Hematopoietic multipotent progenitor cell treated with erythropoietin and hydrocortisone succinate and interleukin-3 and kit ligand, for 15 days (in vitro differentiated cells): ENCODE results near the gene NAPB.

ENCODE experiments used
- DNase-seq: peaks from one replicate; pipeline ENCODE4 v3.0.0-alpha.2; 2015; ENCODE audit warnings: low spot score

NAPB gene

GRCh38 chr20:23404196-23404595 lies 17.1 kb downstream of the NAPB start:
- no peak for DNase-seq

DNA sequence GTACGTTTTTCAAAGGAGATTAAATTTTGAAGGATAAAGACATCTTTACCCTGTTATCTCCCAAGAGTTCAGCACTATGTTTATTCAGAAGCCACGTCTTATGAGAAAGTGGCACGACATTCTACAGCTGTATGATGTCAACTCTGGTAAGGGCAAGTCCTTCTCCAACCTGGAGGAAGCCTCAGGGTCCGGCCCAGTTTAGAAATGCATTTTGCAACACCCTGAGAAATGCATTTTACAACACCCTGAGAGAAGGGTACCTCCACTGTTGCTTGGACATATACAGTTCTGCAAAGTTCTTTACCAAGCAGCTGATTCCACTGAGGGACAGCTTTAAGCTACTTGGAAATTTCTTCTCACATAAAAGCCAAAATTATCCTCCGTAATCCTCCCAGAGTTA lies 17.5 kb downstream of the NAPB start:
- no peak for DNase-seq

GRCh38 chr20:23401051-23401450 lies 20.2 kb downstream of the NAPB start:
- DNase-seq = no peak

DNA sequence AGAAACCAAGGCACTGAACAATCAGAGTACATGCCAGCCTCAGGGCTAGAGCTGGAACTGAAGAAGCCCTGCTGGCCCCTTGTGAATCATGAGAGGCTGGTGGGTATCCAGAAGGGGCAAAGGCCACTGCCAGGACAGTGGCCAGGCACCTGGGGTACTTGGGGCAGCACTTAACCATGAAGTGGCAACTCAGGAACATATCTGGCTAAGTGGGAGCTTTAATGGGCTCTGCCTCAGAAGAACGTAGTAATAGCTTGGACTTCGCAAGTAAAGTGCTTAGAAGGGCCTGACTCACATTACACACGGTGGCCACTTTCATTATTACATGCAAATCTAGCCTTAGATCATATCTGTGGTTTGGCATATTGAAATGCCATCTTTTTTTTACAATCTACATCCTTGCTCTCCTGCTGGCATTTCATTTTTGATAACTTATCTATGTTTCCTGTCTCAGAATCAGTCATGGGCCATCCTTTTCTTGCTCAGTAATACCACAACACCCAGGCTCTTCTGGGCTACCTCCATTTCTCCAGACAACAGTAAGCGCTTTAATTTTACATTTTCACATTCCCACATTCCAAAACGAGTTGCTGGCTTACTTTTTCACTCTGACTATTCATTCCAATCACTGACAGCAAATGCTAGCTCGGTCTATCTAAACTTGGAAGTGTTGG lies 21.6 kb downstream of the NAPB start:
- no peak for DNase-seq

GRCh38 chr20:23397961-23398360 lies 23.3 kb downstream of the NAPB start:
- no peak for DNase-seq

DNA sequence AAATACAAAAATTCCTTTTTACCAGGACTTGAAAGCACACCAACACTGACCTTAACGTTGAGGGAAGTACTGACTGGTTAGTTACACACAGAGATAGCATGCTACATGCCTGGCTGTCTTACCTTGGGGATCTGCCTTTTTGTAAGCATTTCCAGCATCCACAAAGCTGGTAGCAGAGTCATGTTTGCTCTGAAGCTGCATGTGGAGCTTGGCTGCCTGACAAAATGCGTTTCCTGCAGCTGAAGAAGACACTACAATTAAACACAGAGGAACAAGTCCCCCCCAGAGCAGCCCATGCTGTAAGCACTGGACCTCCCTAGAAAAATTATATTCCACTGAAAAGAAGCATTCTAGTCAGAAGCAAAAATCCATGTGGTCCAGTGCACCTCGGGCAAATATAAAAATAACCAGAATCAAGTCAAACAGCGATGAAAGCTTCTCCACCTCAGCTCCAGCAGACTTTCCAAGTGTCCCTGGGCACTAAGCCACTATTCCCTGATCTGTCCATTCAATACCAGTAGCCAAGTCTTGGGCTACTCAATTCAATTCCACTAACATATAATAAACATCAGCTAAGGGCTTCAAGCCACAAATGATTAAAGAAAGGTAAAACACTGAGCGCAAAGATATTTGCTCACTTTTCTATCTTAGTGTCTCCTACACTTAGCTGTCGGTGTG lies 24.2 kb downstream of the NAPB start:
- no peak for DNase-seq

- no peak for DNase-seq
These were observed 27.1 kb downstream of the NAPB start for GRCh38 chr20:23393996-23394775.

GRCh38 chr20:23391707-23392310 lies 29.5 kb downstream of the NAPB start:
- DNase-seq = no peak

DNA sequence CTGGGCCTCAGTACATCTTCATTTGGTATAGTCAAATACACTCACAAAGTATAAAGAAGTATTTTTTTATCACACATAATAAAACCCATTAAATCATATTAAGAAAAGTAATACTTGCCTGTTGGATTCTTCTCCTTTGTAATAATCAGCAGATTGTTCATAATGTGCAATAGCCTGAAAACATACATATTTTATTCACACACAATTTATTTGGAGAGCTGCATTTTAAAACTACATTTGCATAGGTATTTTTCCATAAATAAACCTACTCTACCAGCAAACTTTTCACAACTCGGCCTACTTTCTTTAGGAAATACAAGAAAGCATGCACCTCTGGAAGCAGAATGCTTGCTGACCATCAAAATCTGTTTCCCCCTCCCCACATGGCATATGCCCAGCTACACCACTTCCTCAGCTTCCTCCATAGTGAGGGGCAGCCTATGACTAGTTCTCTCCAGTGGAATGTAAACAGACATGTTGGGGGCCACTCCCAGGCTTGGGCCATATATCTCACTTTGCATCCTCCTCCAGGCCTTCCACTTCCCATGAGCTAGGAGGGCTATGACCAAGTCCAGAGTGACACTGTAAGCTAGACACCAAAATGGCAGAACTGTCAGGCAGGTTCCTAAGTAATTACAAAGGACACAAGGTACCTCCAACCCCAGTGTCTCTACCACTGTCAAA lies 31.1 kb downstream of the NAPB start:
- no peak for DNase-seq

DNA sequence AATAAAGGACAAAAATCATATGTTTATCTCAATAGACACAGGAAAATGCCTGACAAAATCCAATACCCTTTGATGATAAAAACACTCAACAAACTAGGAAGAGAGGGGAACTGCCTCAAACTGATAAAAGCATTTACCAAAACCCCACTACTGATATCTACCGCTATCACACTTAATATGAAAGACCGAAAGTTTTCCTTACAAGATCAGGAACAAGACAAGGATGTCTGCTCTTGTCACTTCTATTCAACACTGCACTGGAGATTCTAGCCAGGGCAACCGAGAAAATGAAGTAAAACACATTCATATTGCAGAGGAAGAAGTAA lies 34.2 kb downstream of the NAPB start:
- DNase-seq = no peak

DNA sequence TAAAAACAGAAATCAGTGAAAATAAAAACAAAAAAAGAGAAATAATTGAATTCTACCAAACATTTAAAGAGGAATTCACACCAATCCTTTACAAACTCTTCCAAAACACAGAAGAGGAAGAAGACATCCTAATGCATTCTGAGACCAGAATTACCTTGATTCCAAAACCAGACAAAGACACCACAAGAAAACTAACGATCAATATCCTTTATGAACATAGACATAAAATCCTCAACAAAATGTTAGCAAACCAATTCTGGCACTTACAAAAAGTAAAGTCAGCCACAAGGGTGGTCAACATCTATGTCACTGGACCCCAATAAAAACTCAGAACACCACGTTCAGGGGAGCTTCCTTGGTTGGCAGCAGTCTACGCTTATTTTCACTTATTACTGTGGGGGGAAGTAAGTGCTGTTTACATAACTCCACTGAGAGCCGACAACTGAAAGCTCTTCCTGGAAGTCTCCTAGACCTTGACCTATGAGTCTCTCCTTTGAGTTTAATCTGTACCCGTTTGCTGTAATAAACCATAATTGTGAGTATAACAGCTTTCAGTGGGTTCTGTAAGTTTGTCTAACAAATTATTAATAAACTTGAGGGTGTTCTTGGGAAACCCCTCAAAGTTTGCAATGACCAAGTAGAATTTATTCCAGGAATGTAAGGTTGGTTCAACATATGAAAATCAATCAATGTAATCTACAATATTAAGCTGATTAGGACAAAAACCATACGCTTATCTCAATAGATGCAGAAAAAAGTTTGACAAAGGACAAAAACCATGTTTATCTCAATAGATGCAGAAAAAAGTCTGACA lies 34.8 kb downstream of the NAPB start:
- no peak for DNase-seq

GRCh38 chr20:23381876-23382275 lies 39.4 kb downstream of the NAPB start:
- DNase-seq = no peak

GRCh38 chr20:23379772-23380171 lies 41.5 kb downstream of the NAPB start:
- DNase-seq = no peak

DNA sequence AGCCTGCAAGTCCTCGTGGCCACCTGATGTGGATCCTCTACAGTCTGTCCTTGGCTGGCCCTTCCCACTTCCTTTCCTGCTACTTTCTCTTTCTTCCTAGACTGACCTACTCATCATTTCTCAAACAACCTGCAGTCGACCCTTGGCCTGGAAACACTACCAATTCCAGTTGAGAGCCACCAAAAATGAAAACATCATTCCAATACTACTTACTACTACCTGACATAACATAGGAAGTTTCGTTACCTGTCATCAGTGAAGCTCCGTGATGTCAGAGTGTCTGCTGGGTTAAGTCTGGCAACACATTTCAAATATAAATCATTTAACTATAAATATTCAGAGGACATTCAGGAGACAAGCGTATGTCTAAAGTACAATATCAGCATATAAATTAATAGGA lies 45.5 kb downstream of the NAPB start:
- DNase-seq = no peak

- no peak for DNase-seq
These were observed 46.8 kb downstream of the NAPB start for GRCh38 chr20:23374441-23374840.

GRCh38 chr20:23371496-23371895 lies 49.8 kb downstream of the NAPB start:
- DNase-seq = no peak

DNA sequence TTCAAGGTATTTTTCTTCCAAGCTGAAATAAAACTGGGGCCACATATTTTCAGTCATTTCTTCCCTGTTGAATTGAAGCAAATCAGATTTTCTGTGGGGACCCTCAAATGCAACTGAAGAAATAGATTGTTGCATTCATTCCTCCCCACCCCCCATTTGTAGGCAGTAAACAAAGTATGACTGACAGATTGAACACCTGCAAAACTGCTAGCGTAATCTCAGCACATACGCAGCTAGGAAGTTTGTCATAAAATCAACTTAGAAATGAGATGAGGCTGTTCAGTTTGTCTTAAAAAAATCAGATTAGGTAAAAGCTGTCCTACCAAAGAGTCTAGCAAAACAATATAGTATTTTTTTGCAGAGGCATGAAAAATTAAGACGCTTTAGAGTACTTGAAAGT lies 50.4 kb downstream of the NAPB start:
- no peak for DNase-seq

DNA sequence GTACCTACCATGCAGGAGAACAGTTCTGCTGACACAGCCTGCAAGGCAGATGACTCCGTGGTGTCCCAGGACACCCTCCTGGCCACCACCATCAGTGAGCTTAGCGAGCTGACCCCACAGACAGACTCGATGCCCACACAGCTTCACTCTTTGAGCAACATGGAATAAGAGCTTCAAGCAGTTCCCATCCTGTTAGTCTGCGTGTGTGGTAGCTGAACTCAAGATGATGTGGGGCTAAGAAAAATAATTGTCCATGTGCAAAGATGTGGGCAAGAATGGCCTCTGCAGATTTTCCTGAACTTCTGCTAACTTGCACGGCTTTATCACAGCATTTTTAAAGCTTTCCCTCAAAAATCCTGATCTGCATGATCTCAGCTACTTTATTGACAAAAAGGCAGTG lies 51.0 kb downstream of the NAPB start:
- DNase-seq = no peak

- no peak for DNase-seq
These were observed 52.0 kb downstream of the NAPB start for GRCh38 chr20:23369072-23369823.

- DNase-seq = no peak
These were observed 52.8 kb downstream of the NAPB start for GRCh38 chr20:23368316-23369071.
